ENCODE results near the gene RFX3. TPM values are rescaled to one million over a fixed set of nuclear protein-coding genes. Genes with fewer than 3 reads are reported as not detected.

Gene RFX3
- total RNA-seq, 1 donor from 2014 or later, result 12.1 TPM

DNA sequence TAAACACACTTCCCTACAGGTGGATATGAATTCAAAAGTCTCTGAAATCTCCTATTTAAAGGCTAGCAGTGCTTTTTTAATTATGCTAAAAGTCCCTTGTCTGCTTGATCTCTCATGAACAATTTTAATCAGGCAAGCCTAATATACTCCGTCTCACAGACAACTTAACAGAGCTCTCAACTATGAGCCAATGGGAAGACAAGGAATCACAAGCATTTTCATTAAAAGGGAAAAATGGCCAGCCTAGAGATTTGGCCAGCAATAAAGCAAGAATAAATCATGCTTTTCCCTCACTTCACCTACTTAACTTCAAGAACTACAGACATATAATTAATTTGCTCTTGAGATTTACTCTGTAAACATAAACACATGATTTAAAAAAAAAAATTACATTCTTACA lies 78.0 kb downstream of the RFX3 start:
- Histone ChIP-seq H3K79me2 (ENCODE audit: insufficient read depth, low read length) (no peaks in the 10 kb centered on the region), H4K20me1 (ENCODE audit: insufficient read depth, low read length) (no peaks in the 10 kb centered on the region), H3K9me3 (ENCODE audit: insufficient read depth, low read depth, low read length) (no peaks in the 10 kb centered on the region), H3K9ac (ENCODE audit: low read length) (no peak overlapping the region), H3K4me1 (ENCODE audit: insufficient read depth, low read length) (no peaks in the 10 kb centered on the region), H3K4me2 (ENCODE audit: low read length) (no peak overlapping the region), H3K27ac (ENCODE audit: low read depth, low read length) (no peak overlapping the region), H2AFZ (ENCODE audit: low read depth, low read length) (no peak overlapping the region), H3K4me3 (ENCODE audit: insufficient read depth, low read depth, low read length) (no peak overlapping the region), H3K36me3 (ENCODE audit: insufficient read depth, low read length) (no peaks in the 10 kb centered on the region), H3K27me3 (ENCODE audit: insufficient read depth, low read length) (no peaks in the 10 kb centered on the region)
- Mint-ChIP-seq H3K27me3 (ENCODE audit: low read depth, unreplicated experiment) (no peaks in the 10 kb centered on the region), H3K9me3 (ENCODE audit: unreplicated experiment) (no peaks in the 10 kb centered on the region), H3K36me3 (ENCODE audit: low read depth, unreplicated experiment) (peaks cover 2% of the 10 kb centered on the region), H3K4me3 (ENCODE audit: unreplicated experiment) (no peak overlapping the region), H3K27ac (ENCODE audit: unreplicated experiment) (no peak overlapping the region), H3K4me1 (ENCODE audit: low read depth, unreplicated experiment) (peaks cover 4% of the 10 kb centered on the region)
- DNase-seq (ENCODE audit: low read depth) (no peak), FAIRE-seq (no peak)
- TF ChIP-seq, protein P1, sequence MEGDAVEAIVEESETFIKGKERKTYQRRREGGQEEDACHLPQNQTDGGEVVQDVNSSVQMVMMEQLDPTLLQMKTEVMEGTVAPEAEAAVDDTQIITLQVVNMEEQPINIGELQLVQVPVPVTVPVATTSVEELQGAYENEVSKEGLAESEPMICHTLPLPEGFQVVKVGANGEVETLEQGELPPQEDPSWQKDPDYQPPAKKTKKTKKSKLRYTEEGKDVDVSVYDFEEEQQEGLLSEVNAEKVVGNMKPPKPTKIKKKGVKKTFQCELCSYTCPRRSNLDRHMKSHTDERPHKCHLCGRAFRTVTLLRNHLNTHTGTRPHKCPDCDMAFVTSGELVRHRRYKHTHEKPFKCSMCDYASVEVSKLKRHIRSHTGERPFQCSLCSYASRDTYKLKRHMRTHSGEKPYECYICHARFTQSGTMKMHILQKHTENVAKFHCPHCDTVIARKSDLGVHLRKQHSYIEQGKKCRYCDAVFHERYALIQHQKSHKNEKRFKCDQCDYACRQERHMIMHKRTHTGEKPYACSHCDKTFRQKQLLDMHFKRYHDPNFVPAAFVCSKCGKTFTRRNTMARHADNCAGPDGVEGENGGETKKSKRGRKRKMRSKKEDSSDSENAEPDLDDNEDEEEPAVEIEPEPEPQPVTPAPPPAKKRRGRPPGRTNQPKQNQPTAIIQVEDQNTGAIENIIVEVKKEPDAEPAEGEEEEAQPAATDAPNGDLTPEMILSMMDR (IDR thresholded peaks at IDR 0.05; ENCODE audit: insufficient read depth, low read depth, low read length), result no peak
- TF ChIP-seq EZH2 (IDR thresholded peaks at IDR 0.05; ENCODE audit: insufficient read depth, low read length), result no peak

DNA sequence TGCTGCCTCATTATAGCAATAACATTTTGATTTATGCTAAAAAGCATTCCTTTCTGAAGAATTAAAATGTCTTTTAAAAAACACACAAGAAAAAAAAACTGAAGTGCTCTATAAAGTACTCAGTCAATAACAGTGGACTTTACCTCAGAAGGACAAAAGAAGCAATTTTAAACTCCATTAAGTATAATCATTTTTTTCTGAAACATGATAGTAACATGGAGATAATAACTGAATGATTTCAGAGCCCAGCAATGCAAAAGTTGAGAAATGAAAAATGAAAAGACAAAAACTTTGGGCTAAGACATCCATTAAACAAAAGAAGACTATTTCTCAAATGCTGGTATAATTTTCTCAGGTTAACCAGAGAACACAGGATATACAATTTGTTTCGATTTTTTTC lies 78.7 kb downstream of the RFX3 start:
- no peak overlapping the region for H3K9ac ChIP-seq (ENCODE audit: low read length)
- H3K36me3 ChIP-seq (ENCODE audit: insufficient read depth, low read length), result no peaks in the 10 kb centered on the region
- H3K9me3 Mint-ChIP-seq (ENCODE audit: unreplicated experiment), result no peaks in the 10 kb centered on the region
- no peak overlapping the region for H3K4me3 ChIP-seq (ENCODE audit: insufficient read depth, low read depth, low read length)
- H3K9me3 ChIP-seq (ENCODE audit: insufficient read depth, low read depth, low read length), result no peaks in the 10 kb centered on the region
- H3K27ac Mint-ChIP-seq (ENCODE audit: unreplicated experiment), result no peak overlapping the region
- FAIRE-seq (no peak), DNase-seq (ENCODE audit: low read depth) (no peak)
- no peak overlapping the region for H2AFZ ChIP-seq (ENCODE audit: low read depth, low read length)
- no peak overlapping the region for H3K4me3 Mint-ChIP-seq (ENCODE audit: unreplicated experiment)
- no peak overlapping the region for H3K27ac ChIP-seq (ENCODE audit: low read depth, low read length)
- H3K27me3 ChIP-seq (ENCODE audit: insufficient read depth, low read length), result no peaks in the 10 kb centered on the region
- H4K20me1 ChIP-seq (ENCODE audit: insufficient read depth, low read length), result no peaks in the 10 kb centered on the region
- H3K36me3 Mint-ChIP-seq (ENCODE audit: low read depth, unreplicated experiment), result peaks cover 1% of the 10 kb centered on the region
- TF ChIP-seq, protein P1 (IDR thresholded peaks at IDR 0.05; ENCODE audit: insufficient read depth, low read depth, low read length), result no peak
- TF ChIP-seq EZH2 (IDR thresholded peaks at IDR 0.05; ENCODE audit: insufficient read depth, low read length), result no peak
- H3K4me1 ChIP-seq (ENCODE audit: insufficient read depth, low read length), result no peaks in the 10 kb centered on the region
- H3K4me1 Mint-ChIP-seq (ENCODE audit: low read depth, unreplicated experiment), result peaks cover 4% of the 10 kb centered on the region
- H3K79me2 ChIP-seq (ENCODE audit: insufficient read depth, low read length), result no peaks in the 10 kb centered on the region
- H3K4me2 ChIP-seq (ENCODE audit: low read length), result no peak overlapping the region
- H3K27me3 Mint-ChIP-seq (ENCODE audit: low read depth, unreplicated experiment), result no peaks in the 10 kb centered on the region

DNA sequence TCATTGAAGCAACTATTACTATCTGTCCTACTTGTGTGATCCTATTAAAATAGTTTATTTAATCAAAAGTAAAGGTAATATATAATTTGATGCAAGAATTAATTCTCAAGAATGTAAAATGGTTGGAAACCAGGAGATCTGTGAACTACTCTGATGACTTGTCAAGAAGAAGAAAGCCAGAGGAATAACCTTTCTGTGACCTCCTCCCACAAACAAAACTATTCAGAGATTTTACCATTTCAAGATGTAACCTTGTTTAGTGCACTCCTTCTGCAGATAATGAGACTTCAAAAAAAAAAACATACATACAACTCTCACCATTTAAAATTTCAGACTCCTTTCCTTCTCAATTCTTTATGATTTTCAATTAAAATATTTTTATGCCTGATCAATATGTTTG lies 79.5 kb downstream of the RFX3 start:
- no peaks in the 10 kb centered on the region for H3K27me3 Mint-ChIP-seq (ENCODE audit: low read depth, unreplicated experiment)
- no peak overlapping the region for H2AFZ ChIP-seq (ENCODE audit: low read depth, low read length)
- no peaks in the 10 kb centered on the region for H3K9me3 Mint-ChIP-seq (ENCODE audit: unreplicated experiment)
- no peak overlapping the region for H3K27ac ChIP-seq (ENCODE audit: low read depth, low read length)
- peak overlapping the region; percentile 16 for H3K27ac Mint-ChIP-seq (ENCODE audit: unreplicated experiment)
- no peaks in the 10 kb centered on the region for H3K36me3 ChIP-seq (ENCODE audit: insufficient read depth, low read length)
- FAIRE-seq (no peak), DNase-seq (ENCODE audit: low read depth) (no peak)
- no peaks in the 10 kb centered on the region for H3K27me3 ChIP-seq (ENCODE audit: insufficient read depth, low read length)
- no peak overlapping the region for H3K4me2 ChIP-seq (ENCODE audit: low read length)
- H4K20me1 ChIP-seq (ENCODE audit: insufficient read depth, low read length), result no peaks in the 10 kb centered on the region
- no peak for TF ChIP-seq EZH2 (IDR thresholded peaks at IDR 0.05; ENCODE audit: insufficient read depth, low read length)
- TF ChIP-seq, protein P1 (IDR thresholded peaks at IDR 0.05; ENCODE audit: insufficient read depth, low read depth, low read length), result no peak
- no peak overlapping the region for H3K4me3 Mint-ChIP-seq (ENCODE audit: unreplicated experiment)
- no peaks in the 10 kb centered on the region for H3K4me1 ChIP-seq (ENCODE audit: insufficient read depth, low read length)
- no peaks in the 10 kb centered on the region for H3K9me3 ChIP-seq (ENCODE audit: insufficient read depth, low read depth, low read length)
- H3K36me3 Mint-ChIP-seq (ENCODE audit: low read depth, unreplicated experiment), result no peaks in the 10 kb centered on the region
- peaks cover 4% of the 10 kb centered on the region for H3K4me1 Mint-ChIP-seq (ENCODE audit: low read depth, unreplicated experiment)
- H3K79me2 ChIP-seq (ENCODE audit: insufficient read depth, low read length), result no peaks in the 10 kb centered on the region
- no peak overlapping the region for H3K4me3 ChIP-seq (ENCODE audit: insufficient read depth, low read depth, low read length)
- no peak overlapping the region for H3K9ac ChIP-seq (ENCODE audit: low read length)

Data from astrocyte (in vitro differentiated cells and primary cell).